ENCODE data around the gene MARVELD1.
"Not testable (repeated sequence)": the region's sequence is repeated elsewhere in the genome, so short reads cannot be mapped to it uniquely, and the experiment has no call there.

Gene MARVELD1

GRCh38 chr10:97698072-97698655, 15.4 kb upstream of the MARVELD1 start:
- H3K36me3 ChIP-seq (ENCODE audit: control insufficient read depth, insufficient read depth, low read length); H3K4me3 ChIP-seq (ENCODE audit: low read depth, low read length); H3K4me1 ChIP-seq (ENCODE audit: control insufficient read depth, insufficient read depth, low read length); H3K9ac ChIP-seq (ENCODE audit: low read depth, low read length); H3K27me3 ChIP-seq (ENCODE audit: control insufficient read depth, insufficient read depth, low read length); H3K9me3 ChIP-seq (ENCODE audit: control insufficient read depth, insufficient read depth, low read length); H3K27ac ChIP-seq (ENCODE audit: low read depth, low read length): not testable (repeated sequence)

- no peak overlapping the region for H3K9ac ChIP-seq (ENCODE audit: low read depth, low read length)
- H3K27ac ChIP-seq (ENCODE audit: low read depth, low read length) = no peak overlapping the region
- H3K9me3 ChIP-seq (ENCODE audit: control insufficient read depth, insufficient read depth, low read length) = no peaks in the 10 kb centered on the region
These were observed 12.0 kb upstream of the MARVELD1 start for GRCh38 chr10:97701438-97702069.

GRCh38 chr10:97703398-97704067, 10.0 kb upstream of the MARVELD1 start:
- no peaks in the 10 kb centered on the region for H3K36me3 ChIP-seq (ENCODE audit: control insufficient read depth, insufficient read depth, low read length)

More at GRCh38 chr10:97701438-97702069, 12.0 kb upstream of the MARVELD1 start:
- H3K36me3 ChIP-seq (ENCODE audit: control insufficient read depth, insufficient read depth, low read length) = no peaks in the 10 kb centered on the region
- no peaks in the 10 kb centered on the region for H3K27me3 ChIP-seq (ENCODE audit: control insufficient read depth, insufficient read depth, low read length)
- peaks cover 4% of the 10 kb centered on the region; the same call in 1 of the 2 replicates for H3K4me1 ChIP-seq (ENCODE audit: control insufficient read depth, insufficient read depth, low read length)
- no peak overlapping the region for H3K4me3 ChIP-seq (ENCODE audit: low read depth, low read length)

GRCh38 chr10:97704341-97704740, 9.2 kb upstream of the MARVELD1 start:
- H3K27me3 ChIP-seq (ENCODE audit: control insufficient read depth, insufficient read depth, low read length) = no peaks in the 10 kb centered on the region
- peaks cover 9% of the 10 kb centered on the region; the same call in 1 of the 2 replicates for H3K4me1 ChIP-seq (ENCODE audit: control insufficient read depth, insufficient read depth, low read length)
- H3K36me3 ChIP-seq (ENCODE audit: control insufficient read depth, insufficient read depth, low read length) = no peaks in the 10 kb centered on the region
- no peak overlapping the region for H3K9ac ChIP-seq (ENCODE audit: low read depth, low read length)
- no peak overlapping the region for H3K4me3 ChIP-seq (ENCODE audit: low read depth, low read length)
- H3K27ac ChIP-seq (ENCODE audit: low read depth, low read length) = no peak overlapping the region
- no peaks in the 10 kb centered on the region for H3K9me3 ChIP-seq (ENCODE audit: control insufficient read depth, insufficient read depth, low read length)

More at GRCh38 chr10:97703398-97704067, 10.0 kb upstream of the MARVELD1 start:
- Histone ChIP-seq H3K9ac (ENCODE audit: low read depth, low read length) (no peak overlapping the region), H3K4me1 (ENCODE audit: control insufficient read depth, insufficient read depth, low read length) (peaks cover 4% of the 10 kb centered on the region; the same call in 1 of the 2 replicates), H3K4me3 (ENCODE audit: low read depth, low read length) (no peak overlapping the region), H3K27me3 (ENCODE audit: control insufficient read depth, insufficient read depth, low read length) (no peaks in the 10 kb centered on the region), H3K9me3 (ENCODE audit: control insufficient read depth, insufficient read depth, low read length) (no peaks in the 10 kb centered on the region), H3K27ac (ENCODE audit: low read depth, low read length) (no peak overlapping the region)

GRCh38 chr10:97705006-97705670, 8.4 kb upstream of the MARVELD1 start:
- Histone ChIP-seq H3K4me1 (ENCODE audit: control insufficient read depth, insufficient read depth, low read length) (peaks cover 9% of the 10 kb centered on the region; the same call in 1 of the 2 replicates), H3K27me3 (ENCODE audit: control insufficient read depth, insufficient read depth, low read length) (no peaks in the 10 kb centered on the region), H3K27ac (ENCODE audit: low read depth, low read length) (no peak overlapping the region), H3K9ac (ENCODE audit: low read depth, low read length) (no peak overlapping the region), H3K4me3 (ENCODE audit: low read depth, low read length) (no peak overlapping the region), H3K36me3 (ENCODE audit: control insufficient read depth, insufficient read depth, low read length) (no peaks in the 10 kb centered on the region), H3K9me3 (ENCODE audit: control insufficient read depth, insufficient read depth, low read length) (no peaks in the 10 kb centered on the region)

GRCh38 chr10:97707134-97707861, 6.2 kb upstream of the MARVELD1 start:
- 0 out of 2 replicates have a peak, but pooled peaks cover 5% of the 10 kb centered on the region for H3K4me1 ChIP-seq (ENCODE audit: control insufficient read depth, insufficient read depth, low read length)
- no peaks in the 10 kb centered on the region for H3K9me3 ChIP-seq (ENCODE audit: control insufficient read depth, insufficient read depth, low read length)
- H3K27me3 ChIP-seq (ENCODE audit: control insufficient read depth, insufficient read depth, low read length) = peaks cover 4% of the 10 kb centered on the region; the same call in 1 of the 2 replicates
- H3K4me3 ChIP-seq (ENCODE audit: low read depth, low read length) = no peak overlapping the region
- H3K27ac ChIP-seq (ENCODE audit: low read depth, low read length) = no peak overlapping the region
- no peak overlapping the region for H3K9ac ChIP-seq (ENCODE audit: low read depth, low read length)
- H3K36me3 ChIP-seq (ENCODE audit: control insufficient read depth, insufficient read depth, low read length) = no peaks in the 10 kb centered on the region

GRCh38 chr10:97708167-97708566, 5.4 kb upstream of the MARVELD1 start:
- peaks cover 10% of the 10 kb centered on the region for H3K4me1 ChIP-seq (ENCODE audit: control insufficient read depth, insufficient read depth, low read length)
- H3K36me3 ChIP-seq (ENCODE audit: control insufficient read depth, insufficient read depth, low read length) = no peaks in the 10 kb centered on the region
- H3K27me3 ChIP-seq (ENCODE audit: control insufficient read depth, insufficient read depth, low read length) = peaks cover 4% of the 10 kb centered on the region; the same call in 1 of the 2 replicates
- H3K4me3 ChIP-seq (ENCODE audit: low read depth, low read length) = no peak overlapping the region
- no peak overlapping the region for H3K27ac ChIP-seq (ENCODE audit: low read depth, low read length)
- no peaks in the 10 kb centered on the region for H3K9me3 ChIP-seq (ENCODE audit: control insufficient read depth, insufficient read depth, low read length)
- H3K9ac ChIP-seq (ENCODE audit: low read depth, low read length) = no peak overlapping the region

GRCh38 chr10:97708976-97709946, 4.3 kb upstream of the MARVELD1 start:
- Histone ChIP-seq H3K4me1 (ENCODE audit: control insufficient read depth, insufficient read depth, low read length) (peaks cover 10% of the 10 kb centered on the region), H3K9ac (ENCODE audit: low read depth, low read length) (no peak overlapping the region), H3K27me3 (ENCODE audit: control insufficient read depth, insufficient read depth, low read length) (peaks cover 4% of the 10 kb centered on the region; the same call in 1 of the 2 replicates), H3K9me3 (ENCODE audit: control insufficient read depth, insufficient read depth, low read length) (no peaks in the 10 kb centered on the region), H3K36me3 (ENCODE audit: control insufficient read depth, insufficient read depth, low read length) (no peaks in the 10 kb centered on the region), H3K4me3 (ENCODE audit: low read depth, low read length) (no peak overlapping the region), H3K27ac (ENCODE audit: low read depth, low read length) (no peak overlapping the region)

GRCh38 chr10:97711640-97712572, 1.6 kb upstream of the MARVELD1 start:
- Histone ChIP-seq H3K9ac (ENCODE audit: low read depth, low read length) (no peak overlapping the region), H3K9me3 (ENCODE audit: control insufficient read depth, insufficient read depth, low read length) (no peaks in the 10 kb centered on the region), H3K4me1 (ENCODE audit: control insufficient read depth, insufficient read depth, low read length) (peaks cover 23% of the 10 kb centered on the region), H3K27ac (ENCODE audit: low read depth, low read length) (no peak overlapping the region), H3K4me3 (ENCODE audit: low read depth, low read length) (no peak overlapping the region), H3K27me3 (ENCODE audit: control insufficient read depth, insufficient read depth, low read length) (peaks cover 4% of the 10 kb centered on the region; the same call in 1 of the 2 replicates), H3K36me3 (ENCODE audit: control insufficient read depth, insufficient read depth, low read length) (peaks cover 7% of the 10 kb centered on the region; the same call in 1 of the 2 replicates)
